Cardiac fibroblast (primary cell): Measurements from ENCODE around the gene SCG5.

ENCODE experiments used
- DNase-seq, 2 donors: peaks; one replicate each; pipeline versions ENCODE4 v3.0.0 to v3.0.0-alpha.2; 2010; ENCODE audit warnings: low read depth in 2 of 2
- H3K4me3 ChIP-seq, 2 donors: replicated peaks in 1 of 2; 1 replicate in 1 of 2; 2 replicates in 1 of 2; pipeline ENCODE4 v1.5.1; 2011; ENCODE audit warnings: low read depth in 2 of 2, low read length in 2 of 2, mild to moderate bottlenecking in 2 of 2, moderate library complexity in 1 of 2
- CTCF ChIP-seq: IDR thresholded peaks from one replicate; pipeline ENCODE4 v1.5.1; 2011; ENCODE audit warnings: low read depth, mild to moderate bottlenecking, low read length, inconsistent platforms

Gene SCG5

GRCh38 chr15:32690941-32691688 lies 49.6 kb downstream of the SCG5 start:
- no peak for DNase-seq
- no peak overlapping the region for H3K4me3 ChIP-seq
- TF ChIP-seq CTCF: no peak

- DNase-seq: no peak
- TF ChIP-seq CTCF: no peak
- no peak overlapping the region for H3K4me3 ChIP-seq
Observed at GRCh38 chr15:32691689-32692038, 50.2 kb downstream of the SCG5 start.

- TF ChIP-seq CTCF: no peak
- no peak for DNase-seq
- no peak overlapping the region for H3K4me3 ChIP-seq
Observed at GRCh38 chr15:32692286-32692685, 50.8 kb downstream of the SCG5 start.

DNA sequence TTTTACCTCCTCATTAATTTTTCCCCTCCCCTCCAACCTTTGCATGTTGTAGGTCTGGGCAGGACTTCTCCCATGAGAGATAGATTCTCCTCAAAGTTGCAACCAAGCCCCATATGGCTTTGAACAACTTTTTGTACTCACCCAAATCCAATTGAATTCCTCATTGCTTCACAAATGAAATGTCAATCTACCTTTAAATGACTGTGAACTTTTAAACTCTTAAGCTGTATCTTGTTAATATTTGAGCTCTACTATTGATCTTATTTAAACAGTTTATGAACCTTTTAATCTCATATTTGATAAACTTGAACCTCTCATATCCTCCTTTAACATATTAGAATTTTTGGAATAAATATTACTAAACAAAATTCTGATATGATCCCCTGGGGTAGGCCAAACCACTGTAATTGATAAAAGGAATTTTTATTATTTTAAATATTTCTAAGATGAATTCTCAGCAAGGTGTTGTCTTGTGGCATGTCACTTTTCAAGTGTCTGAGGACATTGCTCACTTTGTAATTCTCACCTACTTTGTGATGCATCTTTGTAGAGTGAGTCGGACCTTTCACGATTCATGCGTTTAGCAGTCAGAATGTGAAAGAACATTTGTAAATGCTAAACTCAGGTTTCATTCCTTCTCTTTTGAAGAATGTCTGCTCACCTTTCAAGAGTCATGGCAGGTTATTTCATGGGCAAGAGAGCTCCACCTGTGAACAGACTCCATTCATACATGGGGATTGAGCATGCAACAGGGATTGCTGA lies 52.9 kb downstream of the SCG5 start:
- no peak for TF ChIP-seq CTCF
- no peak overlapping the region for H3K4me3 ChIP-seq
- DNase-seq: no peak

- no peak for TF ChIP-seq CTCF
- DNase-seq: no peak
Observed at GRCh38 chr15:32698773-32699390, 57.4 kb downstream of the SCG5 start.

GRCh38 chr15:32700501-32701150 lies 59.1 kb downstream of the SCG5 start:
- no peak for DNase-seq
- no peak overlapping the region for H3K4me3 ChIP-seq
- no peak for TF ChIP-seq CTCF

More at GRCh38 chr15:32698773-32699390, 57.4 kb downstream of the SCG5 start:
- H3K4me3 ChIP-seq: no peak overlapping the region
